Loucy (cell line): Measurements from ENCODE around the gene UNC13B.
A peak's percentile ranks its signal among the peaks of the same experiment; 100 is the strongest.

Experiments used
- H2AFZ ChIP-seq: fragments of 200-600 bp; sonication (generic); 2 replicates; pipeline ENCODE4 v1.6.0; 2016; ENCODE audit warnings: antibody characterized with exemption, mild to moderate bottlenecking, low read length, moderate library complexity
- H3F3A ChIP-seq: fragments of 200-600 bp; 2 replicates; pipeline ENCODE4 v1.6.0; 2016; ENCODE audit warnings: antibody characterized with exemption, low read depth, mild to moderate bottlenecking
- H3K27me3 ChIP-seq: fragments of 200-600 bp; sonication (generic); 2 replicates; pipeline ENCODE4 v1.6.1; 2014; ENCODE audit warnings: low read length, mild to moderate bottlenecking; ENCODE audit not compliant: insufficient read depth, poor library complexity, severe bottlenecking
- H3K36me3 ChIP-seq: fragments of 200-600 bp; sonication (generic); 2 replicates; pipeline ENCODE4 v1.6.1; 2016; ENCODE audit warnings: low read length; ENCODE audit not compliant: insufficient read depth
- H3K4me1 ChIP-seq: fragments of 200-600 bp; sonication (generic); 2 replicates; pipeline ENCODE4 v1.5.1; 2014; ENCODE audit warnings: low read length, mild to moderate bottlenecking; ENCODE audit not compliant: insufficient read depth, poor library complexity, severe bottlenecking
- H3K4me2 ChIP-seq: fragments of 200-600 bp; sonication (generic); 2 replicates; pipeline ENCODE4 v1.6.0; 2014; ENCODE audit warnings: antibody characterized with exemption, low read length, low read depth, mild to moderate bottlenecking; ENCODE audit not compliant: poor library complexity, severe bottlenecking
- H3K4me3 ChIP-seq: fragments of 200-600 bp; sonication (generic); 2 replicates; pipeline ENCODE4 v1.5.1; 2014; ENCODE audit warnings: low read length, mild to moderate bottlenecking, mixed read lengths; ENCODE audit not compliant: poor library complexity, severe bottlenecking
- H3K79me2 ChIP-seq: fragments of 200-600 bp; sonication (generic); 2 replicates; pipeline ENCODE4 v1.6.1; 2014; ENCODE audit warnings: low read length; ENCODE audit not compliant: insufficient read depth
- H3K9ac ChIP-seq: fragments of 200-600 bp; sonication (generic); 2 replicates; pipeline ENCODE4 v1.6.0; 2014; ENCODE audit warnings: mild to moderate bottlenecking, low read depth, low read length, moderate library complexity; ENCODE audit not compliant: poor library complexity, severe bottlenecking
- H3K9me2 ChIP-seq: fragments of 200-600 bp; sonication (generic); replicated peaks from 2 replicates; pipeline ENCODE4 v1.6.1; 2016; ENCODE audit warnings: low read depth, low read length, mixed read lengths
- H3K9me3 ChIP-seq: fragments of 200-600 bp; sonication (generic); 2 replicates; pipeline ENCODE4 v1.6.1; 2014; ENCODE audit warnings: mild to moderate bottlenecking, antibody characterized with exemption, low read length, low read depth; ENCODE audit not compliant: insufficient read depth
- H4K20me1 ChIP-seq: fragments of 200-600 bp; sonication (generic); 2 replicates; pipeline ENCODE4 v1.6.0; 2014; ENCODE audit warnings: antibody characterized with exemption, low read length, mild to moderate bottlenecking; ENCODE audit not compliant: insufficient read depth, poor library complexity, severe bottlenecking
- EZH2phosphoT487 ChIP-seq: fragments of 200-600 bp; IDR thresholded peaks from 2 replicates; pipeline ENCODE4 v1.6.1; 2018; ENCODE audit warnings: antibody characterized with exemption, mild to moderate bottlenecking, moderate library complexity, borderline replicate concordance
- TF ChIP-seq, protein P1 (sequence below): fragments of 200-600 bp; sonication (generic); conservative IDR thresholded peaks from 2 replicates; pipeline ENCODE4 v1.5.1; 2014; ENCODE audit warnings: mild to moderate bottlenecking, antibody characterized with exemption, low read length

Gene UNC13B

DNA sequence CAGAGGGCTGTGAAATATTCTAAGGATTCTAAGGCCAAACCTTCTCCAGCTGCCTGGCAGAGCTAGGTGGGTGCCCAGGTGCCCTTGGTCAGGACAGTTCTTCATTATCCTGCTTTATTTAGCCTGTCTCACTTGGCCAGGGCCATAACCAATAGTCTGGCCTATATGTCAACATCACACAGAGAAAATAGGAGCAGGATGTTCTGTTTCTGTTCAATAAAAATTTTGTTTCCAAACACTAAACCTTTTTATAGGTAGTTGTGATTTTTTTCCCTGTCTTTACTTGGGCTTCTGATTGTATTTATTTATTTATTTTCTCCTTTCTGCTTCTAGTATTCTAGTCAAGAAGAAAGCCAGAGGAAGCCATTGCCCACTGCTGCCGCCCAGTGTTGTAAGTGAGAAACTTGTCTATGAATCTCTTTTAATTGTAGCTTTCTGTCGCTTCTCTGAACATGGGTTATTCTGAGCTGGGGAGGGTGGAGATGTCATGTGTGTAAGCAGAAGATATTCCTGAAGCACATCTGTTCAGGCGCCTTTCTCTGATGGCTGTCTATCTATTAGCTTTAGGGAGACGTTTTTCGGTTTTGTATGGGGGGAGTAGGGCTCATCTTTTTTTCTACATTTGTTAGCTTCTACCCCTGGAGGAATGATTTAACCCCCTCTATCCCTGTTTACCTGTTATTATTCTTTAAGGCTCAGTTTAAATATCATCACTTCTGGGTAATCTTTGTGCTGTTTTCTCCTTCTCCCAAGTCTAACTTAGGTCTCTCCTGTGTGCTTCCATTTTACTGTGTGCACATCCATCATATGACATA, 97.1 kb downstream of the UNC13B start:
- no peak overlapping the region for H3K4me2 ChIP-seq
- H4K20me1 ChIP-seq = no peaks in the 10 kb centered on the region
- H3K4me3 ChIP-seq = no peak overlapping the region
- no peaks in the 10 kb centered on the region for H3K4me1 ChIP-seq
- H3K27me3 ChIP-seq = no peaks in the 10 kb centered on the region
- no peak overlapping the region for H2AFZ ChIP-seq
- H3K79me2 ChIP-seq = no peaks in the 10 kb centered on the region
- no peak overlapping the region for H3K9ac ChIP-seq
- TF ChIP-seq, protein P1, sequence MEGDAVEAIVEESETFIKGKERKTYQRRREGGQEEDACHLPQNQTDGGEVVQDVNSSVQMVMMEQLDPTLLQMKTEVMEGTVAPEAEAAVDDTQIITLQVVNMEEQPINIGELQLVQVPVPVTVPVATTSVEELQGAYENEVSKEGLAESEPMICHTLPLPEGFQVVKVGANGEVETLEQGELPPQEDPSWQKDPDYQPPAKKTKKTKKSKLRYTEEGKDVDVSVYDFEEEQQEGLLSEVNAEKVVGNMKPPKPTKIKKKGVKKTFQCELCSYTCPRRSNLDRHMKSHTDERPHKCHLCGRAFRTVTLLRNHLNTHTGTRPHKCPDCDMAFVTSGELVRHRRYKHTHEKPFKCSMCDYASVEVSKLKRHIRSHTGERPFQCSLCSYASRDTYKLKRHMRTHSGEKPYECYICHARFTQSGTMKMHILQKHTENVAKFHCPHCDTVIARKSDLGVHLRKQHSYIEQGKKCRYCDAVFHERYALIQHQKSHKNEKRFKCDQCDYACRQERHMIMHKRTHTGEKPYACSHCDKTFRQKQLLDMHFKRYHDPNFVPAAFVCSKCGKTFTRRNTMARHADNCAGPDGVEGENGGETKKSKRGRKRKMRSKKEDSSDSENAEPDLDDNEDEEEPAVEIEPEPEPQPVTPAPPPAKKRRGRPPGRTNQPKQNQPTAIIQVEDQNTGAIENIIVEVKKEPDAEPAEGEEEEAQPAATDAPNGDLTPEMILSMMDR = peak; percentile 71
- no peak for TF ChIP-seq EZH2phosphoT487
- no peaks in the 10 kb centered on the region for H3F3A ChIP-seq
- H3K9me3 ChIP-seq = no peaks in the 10 kb centered on the region
- H3K9me2 ChIP-seq = no peaks in the 10 kb centered on the region
- no peaks in the 10 kb centered on the region for H3K36me3 ChIP-seq

- no peak overlapping the region for H3K9ac ChIP-seq
- H3K4me2 ChIP-seq = no peak overlapping the region
- H3K36me3 ChIP-seq = no peaks in the 10 kb centered on the region
- no peaks in the 10 kb centered on the region for H3K4me1 ChIP-seq
- no peak overlapping the region for H2AFZ ChIP-seq
- no peaks in the 10 kb centered on the region for H4K20me1 ChIP-seq
- H3K27me3 ChIP-seq = no peaks in the 10 kb centered on the region
- H3K9me2 ChIP-seq = no peaks in the 10 kb centered on the region
- no peaks in the 10 kb centered on the region for H3K9me3 ChIP-seq
- H3K79me2 ChIP-seq = no peaks in the 10 kb centered on the region
- no peak for TF ChIP-seq EZH2phosphoT487
- TF ChIP-seq, protein P1 = no peak
- H3K4me3 ChIP-seq = no peak overlapping the region
- H3F3A ChIP-seq = no peaks in the 10 kb centered on the region
These were observed 98.4 kb downstream of the UNC13B start for GRCh38 chr9:35260186-35260585.

DNA sequence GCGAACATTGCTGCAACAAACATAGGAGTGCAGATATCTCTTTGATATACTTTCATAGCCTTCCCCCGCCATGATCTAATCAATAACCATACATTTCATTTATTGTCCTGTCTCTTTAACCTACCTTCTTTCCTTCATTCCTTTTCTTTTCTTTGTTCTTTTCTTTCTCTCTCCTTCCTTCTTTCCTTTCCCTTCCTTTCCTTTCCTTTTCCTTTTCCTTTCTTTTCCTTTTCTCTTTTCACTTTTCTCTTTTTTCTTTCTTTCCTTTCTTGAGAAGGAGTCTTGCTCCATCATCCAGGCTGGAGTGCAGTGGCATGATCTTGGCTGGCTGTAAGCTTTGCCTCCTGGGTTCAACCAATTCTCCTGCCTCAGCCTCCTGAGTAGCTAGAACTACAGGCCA, 100.3 kb downstream of the UNC13B start:
- no peaks in the 10 kb centered on the region for H3K4me1 ChIP-seq
- H3K9me2 ChIP-seq = no peaks in the 10 kb centered on the region
- H3K9me3 ChIP-seq = no peaks in the 10 kb centered on the region
- TF ChIP-seq, protein P1 = no peak
- no peak for TF ChIP-seq EZH2phosphoT487
- no peaks in the 10 kb centered on the region for H3K27me3 ChIP-seq
- H3K36me3 ChIP-seq = no peaks in the 10 kb centered on the region
- H3K9ac ChIP-seq = no peak overlapping the region
- no peak overlapping the region for H3K4me2 ChIP-seq
- no peak overlapping the region for H3K4me3 ChIP-seq
- no peaks in the 10 kb centered on the region for H3K79me2 ChIP-seq
- no peak overlapping the region for H2AFZ ChIP-seq
- no peaks in the 10 kb centered on the region for H3F3A ChIP-seq
- H4K20me1 ChIP-seq = no peaks in the 10 kb centered on the region
